Epithelial cell of proximal tubule (primary cell): ENCODE data around the gene PRR32. TPM values are rescaled to one million over a fixed set of nuclear protein-coding genes. Genes with fewer than 3 reads are reported as not detected.

Experiments used
- DNase-seq: peaks from one replicate; pipeline ENCODE4 v3.0.0-alpha.2; 2011; ENCODE audit warnings: low read depth
- H3K4me3 ChIP-seq: 2 replicates; pipeline ENCODE4 v1.5.1; 2011; ENCODE audit warnings: low read depth, mild to moderate bottlenecking, low read length
- total RNA-seq: library from RNA; depleted of rRNA; stranded (reverse); fragments of >200 nt; gene quantifications from 2 replicates; pipeline ENCODE4 v1.2.3, GENCODE V29; 2015
- TF ChIP-seq, protein P1 (sequence below): conservative IDR thresholded peaks from 2 replicates; pipeline ENCODE4 v1.5.1; 2012; ENCODE audit warnings: low read depth, mild to moderate bottlenecking, low read length

Gene PRR32
- total RNA-seq, 1 donor from 2014 or later: not detected

DNA sequence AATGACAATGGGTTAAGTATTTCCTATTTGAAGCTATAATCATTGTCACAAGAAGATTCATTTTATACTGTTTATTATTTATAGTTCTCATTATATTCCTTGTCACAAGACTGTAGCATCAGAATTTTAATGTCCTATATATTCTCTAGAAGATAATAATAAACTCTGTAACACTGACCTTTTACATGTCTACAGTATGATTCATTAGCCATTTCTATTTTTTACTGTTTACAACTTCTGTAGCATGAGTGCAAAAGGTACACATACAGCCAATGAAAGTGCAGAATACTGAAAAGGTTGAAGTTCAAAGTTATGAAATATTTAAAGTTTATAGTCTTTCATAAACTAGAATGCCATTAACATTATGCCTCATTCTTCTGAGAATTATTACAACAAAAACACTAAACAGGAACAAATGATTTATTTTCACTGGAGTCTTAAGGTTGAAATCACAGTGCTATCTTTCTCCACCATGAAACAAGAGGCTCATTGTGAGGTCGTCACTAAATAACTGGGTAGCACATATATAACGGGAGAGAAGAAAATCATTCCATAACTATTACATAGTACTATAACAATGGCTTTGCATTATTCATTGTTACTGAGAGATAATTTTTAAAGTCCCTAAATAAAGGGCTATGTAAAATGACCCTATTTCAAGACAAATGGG is 4.9 kb downstream of the PRR32 start:
- no peak for DNase-seq
- TF ChIP-seq, protein P1, sequence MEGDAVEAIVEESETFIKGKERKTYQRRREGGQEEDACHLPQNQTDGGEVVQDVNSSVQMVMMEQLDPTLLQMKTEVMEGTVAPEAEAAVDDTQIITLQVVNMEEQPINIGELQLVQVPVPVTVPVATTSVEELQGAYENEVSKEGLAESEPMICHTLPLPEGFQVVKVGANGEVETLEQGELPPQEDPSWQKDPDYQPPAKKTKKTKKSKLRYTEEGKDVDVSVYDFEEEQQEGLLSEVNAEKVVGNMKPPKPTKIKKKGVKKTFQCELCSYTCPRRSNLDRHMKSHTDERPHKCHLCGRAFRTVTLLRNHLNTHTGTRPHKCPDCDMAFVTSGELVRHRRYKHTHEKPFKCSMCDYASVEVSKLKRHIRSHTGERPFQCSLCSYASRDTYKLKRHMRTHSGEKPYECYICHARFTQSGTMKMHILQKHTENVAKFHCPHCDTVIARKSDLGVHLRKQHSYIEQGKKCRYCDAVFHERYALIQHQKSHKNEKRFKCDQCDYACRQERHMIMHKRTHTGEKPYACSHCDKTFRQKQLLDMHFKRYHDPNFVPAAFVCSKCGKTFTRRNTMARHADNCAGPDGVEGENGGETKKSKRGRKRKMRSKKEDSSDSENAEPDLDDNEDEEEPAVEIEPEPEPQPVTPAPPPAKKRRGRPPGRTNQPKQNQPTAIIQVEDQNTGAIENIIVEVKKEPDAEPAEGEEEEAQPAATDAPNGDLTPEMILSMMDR: no peak
- no peak overlapping the region for H3K4me3 ChIP-seq

DNA sequence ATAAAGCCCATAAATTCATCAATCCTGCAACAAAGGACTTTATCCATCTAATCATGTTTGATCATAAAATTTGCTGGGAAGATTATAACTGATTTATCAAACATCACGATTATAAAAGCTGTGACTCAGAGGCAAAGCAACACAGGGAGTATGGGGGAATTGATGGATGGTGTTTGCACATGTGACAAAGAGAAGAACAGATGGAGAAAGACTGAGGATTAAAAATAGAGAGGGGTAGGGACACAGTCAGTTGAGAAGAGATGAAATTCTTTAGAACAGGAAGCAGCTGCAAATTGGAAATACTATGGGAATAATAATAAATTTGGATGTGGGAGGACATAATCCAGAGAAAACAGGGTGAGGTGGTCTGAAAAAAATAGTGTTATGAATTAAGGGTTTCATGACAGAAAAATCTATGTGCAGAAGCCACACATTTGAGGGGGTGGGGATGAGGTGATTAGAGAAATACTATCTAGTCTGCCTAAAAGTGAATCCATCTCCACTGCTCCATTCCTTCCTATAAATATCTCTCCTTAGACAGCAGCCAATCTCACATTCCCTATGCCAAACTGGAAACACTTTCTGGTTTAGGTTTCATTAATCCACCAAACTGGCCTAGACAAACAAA is 6.2 kb downstream of the PRR32 start:
- TF ChIP-seq, protein P1: no peak
- no peak overlapping the region for H3K4me3 ChIP-seq
- DNase-seq: no peak

DNA sequence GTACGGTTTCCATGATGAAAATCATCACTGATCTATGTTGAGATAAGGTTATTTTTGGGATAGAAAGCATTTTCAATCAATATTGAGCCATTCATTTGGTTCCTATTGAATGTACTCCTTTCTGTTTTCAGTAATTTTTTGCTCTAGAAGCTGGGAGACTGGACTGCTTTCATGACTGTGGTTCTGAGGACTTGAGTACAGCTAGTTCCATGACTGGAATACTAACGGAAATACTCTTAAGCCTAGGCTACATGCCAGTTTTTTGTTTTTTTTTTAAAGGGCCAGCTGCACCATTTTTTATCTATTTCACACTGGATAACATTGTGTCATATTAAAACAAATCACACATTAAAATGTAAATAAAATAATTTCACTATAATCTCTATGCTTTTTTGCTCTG is 16.7 kb downstream of the PRR32 start:
- TF ChIP-seq, protein P1: no peak
- no peak overlapping the region for H3K4me3 ChIP-seq
- DNase-seq: no peak

DNA sequence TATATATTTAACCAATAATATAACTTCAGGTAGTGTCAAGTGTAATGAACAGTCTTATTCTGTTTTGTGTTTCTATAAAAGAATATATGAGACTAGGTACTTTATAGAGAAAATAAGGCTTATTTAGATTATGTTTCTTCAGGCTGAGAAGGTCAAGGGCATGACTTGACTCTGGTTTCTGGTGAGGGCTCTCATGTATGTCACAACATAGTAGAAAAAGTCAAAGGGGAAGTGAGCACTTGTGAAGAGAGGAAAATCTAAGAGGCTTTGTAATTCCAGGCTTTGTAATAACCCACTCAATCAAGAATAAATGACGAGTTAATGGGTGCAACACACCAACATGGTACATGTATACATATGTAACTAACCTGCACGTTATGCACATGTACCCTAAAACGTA is 27.6 kb downstream of the PRR32 start:
- TF ChIP-seq, protein P1: no peak
- no peak for DNase-seq
- H3K4me3 ChIP-seq: no peak overlapping the region

DNA sequence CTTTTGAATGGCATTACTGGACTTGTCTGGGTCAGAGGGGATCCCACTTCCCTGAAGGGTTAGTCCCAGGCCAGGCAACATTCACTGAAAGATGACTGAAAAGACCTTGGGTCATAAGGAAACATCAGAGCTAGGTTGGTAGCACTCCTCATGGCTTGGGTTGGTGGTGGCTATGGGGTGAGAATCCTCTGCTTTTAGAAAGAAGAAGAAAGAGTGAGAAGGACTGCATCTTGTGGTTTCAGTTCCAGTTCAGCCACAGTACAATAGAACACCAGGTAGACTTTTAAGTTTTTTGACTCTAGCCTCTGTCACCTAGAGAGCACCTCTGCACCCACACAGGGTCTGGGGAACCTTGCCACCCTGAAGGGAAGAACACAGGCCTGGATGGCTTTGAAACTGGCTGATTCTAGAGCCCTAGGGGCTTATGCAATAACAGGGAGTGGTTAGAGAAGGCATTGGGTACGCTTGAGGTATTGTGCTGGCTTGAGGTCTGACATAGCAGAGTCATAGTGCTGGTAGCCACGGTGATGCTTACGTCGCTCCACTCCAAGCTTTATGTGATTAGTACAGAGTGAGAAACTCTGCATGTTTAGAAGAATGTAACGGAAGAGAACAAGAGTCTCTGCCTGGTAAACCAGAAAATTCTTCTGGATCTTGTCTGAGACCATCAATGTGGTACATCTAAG is 36.5 kb downstream of the PRR32 start:
- no peak overlapping the region for H3K4me3 ChIP-seq
- TF ChIP-seq, protein P1: no peak
- DNase-seq: no peak
